A549 (cell line): ENCODE measurements around the gene AP2B1. TPM values are rescaled to one million over a fixed set of nuclear protein-coding genes. Genes with fewer than 3 reads are reported as not detected.

Experiments
- ATAC-seq, 2 experiments: fragments of 200-7000 bp in 1 of 2; fragments of >200 bp in 1 of 2; cut with Nextera tagmentation in 1 of 2; cut with Tn5 transposase in 1 of 2; 3 replicates each; pipeline versions ENCODE4 v1.8.0 to v1.9.1; 2018 to 2020; ENCODE audit warnings: mild to moderate bottlenecking in 1 of 2, moderate library complexity in 1 of 2
- CTCF ChIA-PET: fragments of 300-600 bp; sonication (Branson Sonifier 250); formaldehyde crosslinking; extraction: SDS; loops from one replicate; lab custom pipeline; 2021; ENCODE audit warnings: antibody characterized with exemption, inconsistent platforms; lab: Yijun Ruan, JAX
- POLR2A ChIA-PET: fragments of 350-600 bp; formaldehyde crosslinking; extraction: SDS; loops from one replicate; lab custom pipeline; 2021; ENCODE audit warnings: antibody characterized with exemption, inconsistent platforms; lab: Yijun Ruan, JAX
- DNase-seq, 2 experiments: peaks; one replicate each; pipeline versions ENCODE4 v3.0.0 to v3.0.0-alpha.2; 2011 to 2016; ENCODE audit warnings: low read depth in 1 of 2, low spot score in 1 of 2
- FAIRE-seq: peaks from 2 replicates; lab custom pipeline; 2011; peaks lifted over from hg19 to GRCh38; lab: Jason Lieb, UNC
- H3K27ac ChIP-seq, 2 experiments: fragments of >200 bp; sonication (Bioruptor Twin); formaldehyde crosslinking; 3 replicates each; pipeline ENCODE4 v1.5.1; 2016 to 2017
- H3K4me1 ChIP-seq: fragments of >200 bp; sonication (Bioruptor Twin); formaldehyde crosslinking; 3 replicates; pipeline ENCODE4 v1.6.1; 2016
- H3K4me2 ChIP-seq: fragments of >200 bp; sonication (Bioruptor Twin); formaldehyde crosslinking; 3 replicates; pipeline ENCODE4 v1.6.1; 2016
- H3K4me3 ChIP-seq: fragments of >200 bp; sonication (Bioruptor Twin); formaldehyde crosslinking; 3 replicates; pipeline ENCODE4 v1.5.1; 2016
- H3K9me3 ChIP-seq: fragments of >200 bp; sonication (Bioruptor Twin); formaldehyde crosslinking; 3 replicates; pipeline ENCODE4 v1.6.1; 2016
- CBX2 ChIP-seq: fragments of 200-600 bp; sonication (generic); IDR thresholded peaks from 2 replicates; pipeline ENCODE4 v1.6.1; 2016; ENCODE audit warnings: low read depth, mild to moderate bottlenecking, borderline replicate concordance
- CEBPB ChIP-seq, 2 experiments: fragments of >200 bp in 1 of 2; sonication (Bioruptor Twin) in 1 of 2; formaldehyde crosslinking in 1 of 2; IDR thresholded peaks; 2 replicates each; pipeline ENCODE4 v1.6.1; 2012 to 2016
- E2F6 ChIP-seq: IDR thresholded peaks from 2 replicates; pipeline ENCODE4 v1.6.1; 2012; ENCODE audit warnings: low read depth, borderline replicate concordance
- EP300 ChIP-seq, 2 experiments: fragments of >200 bp; sonication (Bioruptor Twin); formaldehyde crosslinking; IDR thresholded peaks; 2 replicates in 1 of 2; 3 replicates in 1 of 2; pipeline ENCODE4 v1.6.1; 2016 to 2017
- ESRRA ChIP-seq: fragments of 150-350 bp; IDR thresholded peaks from 2 replicates; pipeline ENCODE4 v1.6.1; 2014; ENCODE audit warnings: mild to moderate bottlenecking, low read length, borderline replicate concordance
- FOSB ChIP-seq: fragments of 250-450 bp; sonication (Bioruptor Pico); IDR thresholded peaks from 2 replicates; pipeline ENCODE4 v1.5.0; 2020; ENCODE audit warnings: mild to moderate bottlenecking, moderate library complexity
- FOXS1 ChIP-seq: fragments of 250-450 bp; sonication (Bioruptor Pico); IDR thresholded peaks from 2 replicates; pipeline ENCODE4 v1.5.0; 2020; ENCODE audit warnings: mild to moderate bottlenecking, moderate library complexity
- GATA3 ChIP-seq: IDR thresholded peaks from 2 replicates; pipeline ENCODE4 v1.6.1; 2012; ENCODE audit warnings: borderline replicate concordance
- HDAC2 ChIP-seq: fragments of 200-600 bp; sonication (generic); IDR thresholded peaks from 2 replicates; pipeline ENCODE4 v1.6.1; 2016
- HOXA7 ChIP-seq: fragments of 250-450 bp; sonication (Bioruptor Pico); IDR thresholded peaks from 2 replicates; pipeline ENCODE4 v1.5.0; 2020; ENCODE audit warnings: mild to moderate bottlenecking, moderate library complexity
- JUN ChIP-seq, 2 experiments: fragments of >200 bp; sonication (Bioruptor Twin); formaldehyde crosslinking; IDR thresholded peaks; 2 replicates in 1 of 2; 3 replicates in 1 of 2; pipeline ENCODE4 v1.6.1; 2016 to 2017
- MAFK ChIP-seq: fragments of 450-650 bp; IDR thresholded peaks from 2 replicates; pipeline ENCODE4 v1.6.1; 2014; ENCODE audit not compliant: partially characterized antibody
- MAX ChIP-seq: IDR thresholded peaks from 2 replicates; pipeline ENCODE4 v1.6.1; 2012
- NPAS2 ChIP-seq: fragments of 250-450 bp; sonication (Bioruptor Pico); IDR thresholded peaks from 2 replicates; pipeline ENCODE4 v1.8.0; 2022; ENCODE audit warnings: mild to moderate bottlenecking, moderate library complexity, borderline replicate concordance
- NR3C1 ChIP-seq: fragments of >200 bp; sonication (Bioruptor Twin); formaldehyde crosslinking; IDR thresholded peaks from 3 replicates; pipeline ENCODE4 v1.6.1; 2017
- PBX3 ChIP-seq: IDR thresholded peaks from 2 replicates; pipeline ENCODE4 v1.6.1; 2012
- PHF8 ChIP-seq: fragments of 200-600 bp; sonication (generic); IDR thresholded peaks from 2 replicates; pipeline ENCODE4 v1.6.1; 2016; ENCODE audit warnings: low read depth, mild to moderate bottlenecking, antibody characterized with exemption, moderate library complexity, borderline replicate concordance
- POLR2AphosphoS2 ChIP-seq: conservative IDR thresholded peaks from 2 replicates; pipeline ENCODE4 v1.6.1; 2012; ENCODE audit warnings: low read length, improper control_type of control experiment, inconsistent platforms
- RCOR1 ChIP-seq: fragments of 150-350 bp; IDR thresholded peaks from 2 replicates; pipeline ENCODE4 v1.6.1; 2014; ENCODE audit warnings: antibody characterized with exemption, low read length, low read depth
- RFX5 ChIP-seq: fragments of 450-650 bp; IDR thresholded peaks from 2 replicates; pipeline ENCODE4 v1.7.1; 2014; ENCODE audit warnings: antibody characterized with exemption, mild to moderate bottlenecking, moderate library complexity
- RNF2 ChIP-seq: fragments of 200-600 bp; sonication (generic); IDR thresholded peaks from 2 replicates; pipeline ENCODE4 v1.6.1; 2016; ENCODE audit warnings: low read depth, mild to moderate bottlenecking, antibody characterized with exemption, moderate library complexity, borderline replicate concordance
- TFCP2L1 ChIP-seq: fragments of 250-450 bp; sonication (Bioruptor Pico); IDR thresholded peaks from 2 replicates; pipeline ENCODE4 v1.5.0; 2021; ENCODE audit warnings: mild to moderate bottlenecking
- ZC3H11A ChIP-seq: fragments of 450-650 bp; IDR thresholded peaks from 2 replicates; pipeline ENCODE4 v1.6.1; 2014; ENCODE audit warnings: antibody characterized with exemption, mild to moderate bottlenecking
- ZSCAN20 ChIP-seq: fragments of 250-450 bp; sonication (Bioruptor Pico); IDR thresholded peaks from 2 replicates; pipeline ENCODE4 v1.8.0; 2022; ENCODE audit warnings: mild to moderate bottlenecking, moderate library complexity
- WGBS: methylation state at CpG from one replicate; pipeline ENCODE4 v1.1.6; 2017; ENCODE audit errors: missing lambda C conversion rate; 5-methylcytosine and 5-hydroxymethylcytosine counted together
- polyA plus RNA-seq, 4 experiments: library from polyadenylated mRNA; depleted of rRNA in 3 of 4; stranded (reverse); fragments of >200 nt; fragmentation: RNase III in 1 of 4; extraction: RNeasy Plus Mini Kit Qiagen cat#74134 plus additional on column Dnase treatment in 1 of 4; gene quantifications; 2 replicates in 3 of 4; 3 replicates in 1 of 4; pipeline ENCODE4 v1.2.3, GENCODE V29; 2011 to 2017

The AP2B1 gene
- polyA plus RNA-seq, 2 of the 4 experiments (the other 2 are of a cell fraction), result 110 to 278 TPM

- Histone ChIP-seq H3K4me2 (no peak overlapping the region), H3K4me1 (peaks cover 6% of the 10 kb centered on the region; the same call in 1 of the 3 replicates), H3K4me3 (no peak overlapping the region), H3K9me3 (no peaks in the 10 kb centered on the region), H3K27ac (no peak overlapping the region)
- WGBS, result 68% methylated on average over 5 of the region's 5 CpGs
- ATAC-seq (no peak), DNase-seq (no peak), FAIRE-seq (no peak)
- no peak for TF ChIP-seq NR3C1
- no peak for TF ChIP-seq FOXS1
- no peak for TF ChIP-seq CEBPB (IDR thresholded peaks at IDR 0.05)
- TF ChIP-seq ESRRA, result no peak
- no peak for TF ChIP-seq ZSCAN20
- TF ChIP-seq FOSB (CRISPR knock-in tag), result no peak
- TF ChIP-seq RFX5, result no peak
- no peak for TF ChIP-seq NPAS2 (CRISPR knock-in tag)
- no peak for TF ChIP-seq PHF8
- TF ChIP-seq EP300 (IDR thresholded peaks at IDR 0.05), result no peak
- no peak for TF ChIP-seq TFCP2L1 (CRISPR knock-in tag)
- no peak for TF ChIP-seq JUN (IDR thresholded peaks at IDR 0.05)
- ChIA-PET POLR2A (no interaction called here), CTCF (interaction anchor here (1.4 to 34.8 kb wide), 7 partner anchors 7 to 204 kb away, joined by 3 to 1116 read pairs (median 29); partner anchors contain the start of genes C17orf50, GAS2L2 and RASL10B)
Measured at GRCh38 chr17:35738519-35739133, 151.5 kb downstream of the AP2B1 start.

- DNase-seq (no peak), FAIRE-seq (no peak), ATAC-seq (0 out of 6 replicates have a peak, but pooled peaks of 1 of the 2 experiments have one; percentile 3)
- Histone ChIP-seq H3K4me3 (no peak overlapping the region), H3K27ac (no peak overlapping the region), H3K4me1 (peaks cover 6% of the 10 kb centered on the region; the same call in 1 of the 3 replicates), H3K4me2 (no peak overlapping the region), H3K9me3 (no peaks in the 10 kb centered on the region)
- no peak for TF ChIP-seq MAFK
- POLR2A ChIA-PET, result no interaction called here
- CTCF ChIA-PET, result interaction anchor here (0.9 to 34.8 kb wide), 7 partner anchors 5 to 175 kb away, joined by 4 to 1116 read pairs (median 29); partner anchors contain the start of genes C17orf50, GAS2L2 and RASL10B
- WGBS, result 78% methylated on average over 7 of the region's 7 CpGs
Measured at GRCh38 chr17:35740216-35740615, 153.1 kb downstream of the AP2B1 start.

GRCh38 chr17:35740997-35741931 lies 154.1 kb downstream of the AP2B1 start:
- 39% methylated on average over 64 of the region's 73 CpGs for WGBS
- POLR2A ChIA-PET, result no interaction called here
- no peak for FAIRE-seq
- peak overlapping the region; percentile 89 for H3K4me2 ChIP-seq
- CTCF ChIA-PET, result interaction anchor here (4.1 to 34.8 kb wide), 4 partner anchors 4 to 129 kb away, joined by 29 to 1116 read pairs (median 377); partner anchors contain the start of genes C17orf50, GAS2L2 and RASL10B
- H3K27ac ChIP-seq, result no peak overlapping the region
- TF ChIP-seq E2F6 (peak; percentile 74), RCOR1 (no peak), MAX (peak; percentile 80)
- TF ChIP-seq, all 56 proteins: peak for 2
- ATAC-seq, result peak; percentile 54 to 67
- DNase-seq, result no peak
- Histone ChIP-seq H3K4me3 (peak overlapping the region; percentile 39), H3K9me3 (no peaks in the 10 kb centered on the region), H3K4me1 (peaks cover 6% of the 10 kb centered on the region; the same call in 1 of the 3 replicates)

GRCh38 chr17:35742496-35742895 lies 155.4 kb downstream of the AP2B1 start:
- TF ChIP-seq POLR2AphosphoS2 (no peak), HDAC2 (no peak), HOXA7 (CRISPR knock-in tag) (no peak), RCOR1 (no peak), PBX3 (no peak), PHF8 (no peak), ZSCAN20 (no peak), RNF2 (no peak), ZC3H11A (no peak), MAFK (no peak), GATA3 (no peak), CBX2 (no peak), RFX5 (no peak)
- H3K9me3 ChIP-seq, result no peaks in the 10 kb centered on the region
- no peak overlapping the region for H3K27ac ChIP-seq
- POLR2A ChIA-PET, result no interaction called here
- 49% methylated on average over 7 of the region's 7 CpGs for WGBS
- H3K4me3 ChIP-seq, result no peak overlapping the region
- FAIRE-seq (no peak), DNase-seq (no peak), ATAC-seq (no peak)
- peaks cover 6% of the 10 kb centered on the region; the same call in 1 of the 3 replicates for H3K4me1 ChIP-seq
- CTCF ChIA-PET, result interaction anchor here (0.6 to 34.8 kb wide), 5 partner anchors 3 to 130 kb away, joined by 3 to 1116 read pairs (median 377); partner anchors contain the start of genes C17orf50, GAS2L2 and RASL10B
- H3K4me2 ChIP-seq, result no peak overlapping the region
